Measurements from ENCODE around the gene IGFBP2. TPM values are rescaled to one million over a fixed set of nuclear protein-coding genes. Genes with fewer than 3 reads are reported as not detected.

IGFBP2 gene
- total RNA-seq, 1 donor from 2014 or later, result 2,855 TPM

GRCh38 chr2:216644842-216645635 lies 11.8 kb downstream of the IGFBP2 start:
- Mint-ChIP-seq H3K27me3 (ENCODE audit: unreplicated experiment) (no peaks in the 10 kb centered on the region), H3K36me3 (ENCODE audit: unreplicated experiment) (peaks cover 73% of the 10 kb centered on the region), H3K4me1 (ENCODE audit: unreplicated experiment) (peaks cover 84% of the 10 kb centered on the region), H3K4me3 (ENCODE audit: unreplicated experiment) (peak overlapping the region; percentile 40), H3K27ac (ENCODE audit: unreplicated experiment) (peak overlapping the region; percentile 90), H3K9me3 (ENCODE audit: unreplicated experiment) (no peaks in the 10 kb centered on the region)
- TF ChIP-seq CTCF (IDR thresholded peaks at IDR 0.05), result no peak
- DNase-seq (ENCODE audit: extremely low spot score, unreplicated experiment), result no peak

GRCh38 chr2:216645636-216645950 lies 12.4 kb downstream of the IGFBP2 start:
- H3K4me3 Mint-ChIP-seq (ENCODE audit: unreplicated experiment), result no peak overlapping the region
- TF ChIP-seq CTCF (IDR thresholded peaks at IDR 0.05), result no peak
- peak overlapping the region; percentile 90 for H3K27ac Mint-ChIP-seq (ENCODE audit: unreplicated experiment)
- no peaks in the 10 kb centered on the region for H3K9me3 Mint-ChIP-seq (ENCODE audit: unreplicated experiment)
- H3K4me1 Mint-ChIP-seq (ENCODE audit: unreplicated experiment), result peaks cover 84% of the 10 kb centered on the region
- DNase-seq (ENCODE audit: extremely low spot score, unreplicated experiment), result no peak
- peaks cover 71% of the 10 kb centered on the region for H3K36me3 Mint-ChIP-seq (ENCODE audit: unreplicated experiment)
- no peaks in the 10 kb centered on the region for H3K27me3 Mint-ChIP-seq (ENCODE audit: unreplicated experiment)

GRCh38 chr2:216646116-216646515 lies 12.9 kb downstream of the IGFBP2 start:
- no peak for DNase-seq (ENCODE audit: extremely low spot score, unreplicated experiment)
- no peak overlapping the region for H3K4me3 Mint-ChIP-seq (ENCODE audit: unreplicated experiment)
- no peak for TF ChIP-seq CTCF (IDR thresholded peaks at IDR 0.05)
- H3K9me3 Mint-ChIP-seq (ENCODE audit: unreplicated experiment), result no peaks in the 10 kb centered on the region
- peak overlapping the region; percentile 90 for H3K27ac Mint-ChIP-seq (ENCODE audit: unreplicated experiment)
- peaks cover 68% of the 10 kb centered on the region for H3K36me3 Mint-ChIP-seq (ENCODE audit: unreplicated experiment)
- no peaks in the 10 kb centered on the region for H3K27me3 Mint-ChIP-seq (ENCODE audit: unreplicated experiment)
- peaks cover 84% of the 10 kb centered on the region for H3K4me1 Mint-ChIP-seq (ENCODE audit: unreplicated experiment)

GRCh38 chr2:216648105-216648504 lies 14.9 kb downstream of the IGFBP2 start:
- H3K4me1 Mint-ChIP-seq (ENCODE audit: unreplicated experiment), result peaks cover 96% of the 10 kb centered on the region
- peaks cover 66% of the 10 kb centered on the region for H3K36me3 Mint-ChIP-seq (ENCODE audit: unreplicated experiment)
- no peak overlapping the region for H3K4me3 Mint-ChIP-seq (ENCODE audit: unreplicated experiment)
- peak overlapping the region; percentile 95 for H3K27ac Mint-ChIP-seq (ENCODE audit: unreplicated experiment)
- H3K27me3 Mint-ChIP-seq (ENCODE audit: unreplicated experiment), result no peaks in the 10 kb centered on the region
- no peaks in the 10 kb centered on the region for H3K9me3 Mint-ChIP-seq (ENCODE audit: unreplicated experiment)
- no peak for DNase-seq (ENCODE audit: extremely low spot score, unreplicated experiment)
- TF ChIP-seq CTCF (IDR thresholded peaks at IDR 0.05), result no peak

- no peak for TF ChIP-seq CTCF (IDR thresholded peaks at IDR 0.05)
- H3K9me3 Mint-ChIP-seq (ENCODE audit: unreplicated experiment), result no peaks in the 10 kb centered on the region
- DNase-seq (ENCODE audit: extremely low spot score, unreplicated experiment), result no peak
- H3K36me3 Mint-ChIP-seq (ENCODE audit: unreplicated experiment), result peaks cover 57% of the 10 kb centered on the region
- H3K27me3 Mint-ChIP-seq (ENCODE audit: unreplicated experiment), result no peaks in the 10 kb centered on the region
- peak overlapping the region; percentile 32 for H3K4me3 Mint-ChIP-seq (ENCODE audit: unreplicated experiment)
- H3K4me1 Mint-ChIP-seq (ENCODE audit: unreplicated experiment), result peaks cover 96% of the 10 kb centered on the region
- peak overlapping the region; percentile 95 for H3K27ac Mint-ChIP-seq (ENCODE audit: unreplicated experiment)
Measured at GRCh38 chr2:216649574-216649973, 16.4 kb downstream of the IGFBP2 start.

All from osteocyte (in vitro differentiated cells).